Vagina (tissue), 2 donors: ENCODE data around the gene VPS13C.

Experiments used
- CTCF ChIP-seq, 3 experiments: fragments of 450-650 bp in 2 of 3; fragments of 200-600 bp in 1 of 3; sonication (generic) in 1 of 3; IDR thresholded peaks; one replicate each; pipeline ENCODE4 v1.5.1; 2017 to 2019; ENCODE audit warnings: antibody characterized with exemption in 3 of 3, mild to moderate bottlenecking in 2 of 3, moderate library complexity in 2 of 3
- POLR2A ChIP-seq, 2 donors: fragments of 450-650 bp; IDR thresholded peaks; one replicate each; pipeline ENCODE4 v1.6.1; 2017; ENCODE audit warnings: antibody characterized with exemption in 2 of 2, mild to moderate bottlenecking in 2 of 2, moderate library complexity in 2 of 2
- POLR2AphosphoS5 ChIP-seq, 2 donors: sonication (generic); formaldehyde crosslinking; IDR thresholded peaks; one replicate each; pipeline ENCODE4 v1.9.0; 2017; ENCODE audit warnings: antibody characterized with exemption in 2 of 2, mild to moderate bottlenecking in 2 of 2, low read depth in 1 of 2; ENCODE audit not compliant: insufficient read depth in 1 of 2

- no peak for TF ChIP-seq CTCF (IDR thresholded peaks at IDR 0.05)
- TF ChIP-seq POLR2A (IDR thresholded peaks at IDR 0.05), result no peak
- TF ChIP-seq POLR2AphosphoS5 (IDR thresholded peaks at IDR 0.05; ENCODE audit: insufficient read depth in 1 of 2, low read depth in 1 of 2), result no peak
Measured at GRCh38 chr15:61974759-61975158, 85.5 kb downstream of the VPS13C start.
